Progenitor cell of endocrine pancreas (in vitro differentiated cells): ENCODE measurements around the gene MYO1G. TPM values are rescaled to one million over a fixed set of nuclear protein-coding genes. Genes with fewer than 3 reads are reported as not detected.
"Not testable (repeated sequence)": the region's sequence is repeated elsewhere in the genome, so short reads cannot be mapped to it uniquely, and the experiment has no call there.

ENCODE experiments used
- DNase-seq: peaks from one replicate; pipeline ENCODE4 v3.0.0; 2021; ENCODE audit warnings: low spot score; ENCODE audit not compliant: unreplicated experiment
- H3K27ac Mint-ChIP-seq: 2 replicates; pipeline ENCODE4 v1.8.0; 2021; ENCODE audit warnings: mild to moderate bottlenecking, moderate library complexity, mixed read lengths
- H3K27me3 Mint-ChIP-seq: 2 replicates; pipeline ENCODE4 v1.8.0; 2021; ENCODE audit warnings: mixed read lengths
- H3K36me3 Mint-ChIP-seq: 2 replicates; pipeline ENCODE4 v1.8.0; 2022; ENCODE audit warnings: mixed read lengths; ENCODE audit not compliant: insufficient read depth
- H3K4me1 Mint-ChIP-seq: 2 replicates; pipeline ENCODE4 v1.8.0; 2021; ENCODE audit warnings: low read depth, mixed read lengths
- H3K4me3 Mint-ChIP-seq: 2 replicates; pipeline ENCODE4 v1.8.0; 2021; ENCODE audit warnings: low read depth, mild to moderate bottlenecking, moderate library complexity, mixed read lengths
- H3K9me3 Mint-ChIP-seq: 2 replicates; pipeline ENCODE4 v1.8.0; 2021; ENCODE audit warnings: low read depth, mixed read lengths
- CTCF ChIP-seq: fragments of 200-600 bp; sonication (generic); IDR thresholded peaks from one replicate; pipeline ENCODE4 v1.5.0; 2021; ENCODE audit warnings: antibody characterized with exemption, mild to moderate bottlenecking; ENCODE audit not compliant: unreplicated experiment
- total RNA-seq: library from RNA; stranded (reverse); gene quantifications from 2 replicates; pipeline ENCODE4 v1.2.1, GENCODE V29; 2021

The MYO1G gene
- total RNA-seq, 1 donor from 2014 or later, result 0.67 TPM

GRCh38 chr7:44995555-44996493 is 17.0 kb upstream of the MYO1G start:
- peaks cover 18% of the 10 kb centered on the region for H3K4me1 Mint-ChIP-seq
- TF ChIP-seq CTCF, result no peak
- no peaks in the 10 kb centered on the region for H3K9me3 Mint-ChIP-seq
- H3K27ac Mint-ChIP-seq, result no peak overlapping the region
- no peak for DNase-seq
- no peak overlapping the region for H3K4me3 Mint-ChIP-seq
- H3K27me3 Mint-ChIP-seq, result no peaks in the 10 kb centered on the region
- H3K36me3 Mint-ChIP-seq, result peaks cover 2% of the 10 kb centered on the region

- H3K9me3 Mint-ChIP-seq, result no peaks in the 10 kb centered on the region
- no peak overlapping the region for H3K4me3 Mint-ChIP-seq
- no peak for DNase-seq
- H3K27ac Mint-ChIP-seq, result no peak overlapping the region
- H3K36me3 Mint-ChIP-seq, result peaks cover 2% of the 10 kb centered on the region
- no peak for TF ChIP-seq CTCF
- H3K27me3 Mint-ChIP-seq, result no peaks in the 10 kb centered on the region
- peaks cover 23% of the 10 kb centered on the region for H3K4me1 Mint-ChIP-seq
Measured at GRCh38 chr7:44994877-44995554, 16.2 kb upstream of the MYO1G start.

- not testable (repeated sequence) for H3K36me3 Mint-ChIP-seq
Measured at GRCh38 chr7:44992004-44992795, 13.4 kb upstream of the MYO1G start.

GRCh38 chr7:44990109-44991023 is 11.6 kb upstream of the MYO1G start:
- Mint-ChIP-seq H3K36me3 (peaks cover 2% of the 10 kb centered on the region), H3K9me3 (no peaks in the 10 kb centered on the region), H3K27ac (peak overlapping the region; percentile 87), H3K27me3 (no peaks in the 10 kb centered on the region), H3K4me3 (no peak overlapping the region), H3K4me1 (peaks cover 41% of the 10 kb centered on the region)
- no peak for TF ChIP-seq CTCF
- DNase-seq, result no peak

More at GRCh38 chr7:44992004-44992795, 13.4 kb upstream of the MYO1G start:
- H3K27me3 Mint-ChIP-seq, DNase-seq, H3K4me3 Mint-ChIP-seq, H3K9me3 Mint-ChIP-seq: not testable (repeated sequence)
- Mint-ChIP-seq H3K27ac (peak overlapping the region; percentile 96), H3K4me1 (peaks cover 27% of the 10 kb centered on the region)

GRCh38 chr7:44989132-44989531 is 10.3 kb upstream of the MYO1G start:
- Mint-ChIP-seq H3K9me3 (no peaks in the 10 kb centered on the region), H3K36me3 (peaks cover 2% of the 10 kb centered on the region), H3K4me1 (peaks cover 49% of the 10 kb centered on the region), H3K4me3 (no peak overlapping the region), H3K27ac (no peak overlapping the region), H3K27me3 (no peaks in the 10 kb centered on the region)
- DNase-seq, result no peak
- TF ChIP-seq CTCF, result no peak
